ENCODE measurements around the gene ABCB8. TPM values are rescaled to one million over a fixed set of nuclear protein-coding genes. Genes with fewer than 3 reads are reported as not detected.

ABCB8 gene
- total and polyA plus RNA-seq, 9 of the 15 experiments (the other 6 are each of a cell fraction or from before 2014, with no cell fraction given): 7.6 to 106 (median 36.3) TPM

DNA sequence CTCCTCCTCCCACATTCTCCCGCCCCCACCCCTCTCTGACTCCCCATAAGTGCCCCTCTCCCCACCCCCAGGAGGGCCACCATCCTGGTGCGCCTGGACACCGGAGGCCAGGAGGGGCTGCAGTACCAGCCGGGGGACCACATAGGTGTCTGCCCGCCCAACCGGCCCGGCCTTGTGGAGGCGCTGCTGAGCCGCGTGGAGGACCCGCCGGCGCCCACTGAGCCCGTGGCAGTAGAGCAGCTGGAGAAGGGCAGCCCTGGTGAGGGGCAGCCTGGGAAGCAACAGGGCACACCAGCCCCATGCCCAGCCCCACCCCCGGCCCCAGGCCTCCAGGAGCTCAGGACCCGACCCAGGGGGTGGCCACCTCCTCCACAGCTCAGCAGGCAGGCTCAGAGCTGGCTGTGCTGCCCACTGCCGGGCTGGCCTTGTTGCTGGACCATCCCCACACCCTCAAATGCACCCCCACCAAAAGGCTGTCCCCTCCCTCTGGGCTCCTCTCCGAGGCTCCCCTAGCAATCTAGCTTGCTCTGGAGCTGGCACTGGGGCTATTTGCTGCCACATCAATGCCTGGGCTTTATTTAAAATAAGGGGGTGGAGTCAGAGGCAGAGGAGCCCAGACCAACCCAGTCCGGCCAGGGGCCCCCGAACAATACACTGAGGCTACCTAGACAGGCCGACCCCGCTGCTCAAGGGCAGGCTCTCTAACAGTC is 18.8 kb upstream of the ABCB8 start (continued):
- TF ChIP-seq DEAF1 (CRISPR knock-in tag; IDR thresholded peaks at IDR 0.05): peak; percentile 7; the same call in 1 of the 2 replicates
- no peak for TF ChIP-seq JUND (IDR thresholded peaks at IDR 0.05; ENCODE audit: borderline replicate concordance, low read depth, low read length)
- TF ChIP-seq JUND (tag; IDR thresholded peaks at IDR 0.05; ENCODE audit: borderline replicate concordance, low read depth, low read length): no peak; the same call in 2 of the 3 replicates
- no peak for TF ChIP-seq CREB1 (IDR thresholded peaks at IDR 0.05)
- TF ChIP-seq CREB1 (CRISPR knock-in tag; IDR thresholded peaks at IDR 0.05): no peak
- TF ChIP-seq KDM2B (CRISPR knock-in tag; IDR thresholded peaks at IDR 0.05): no peak
- TF ChIP-seq ZNF134 (CRISPR knock-in tag; conservative IDR thresholded peaks at IDR 0.05): no peak
- TF ChIP-seq, protein P1, sequence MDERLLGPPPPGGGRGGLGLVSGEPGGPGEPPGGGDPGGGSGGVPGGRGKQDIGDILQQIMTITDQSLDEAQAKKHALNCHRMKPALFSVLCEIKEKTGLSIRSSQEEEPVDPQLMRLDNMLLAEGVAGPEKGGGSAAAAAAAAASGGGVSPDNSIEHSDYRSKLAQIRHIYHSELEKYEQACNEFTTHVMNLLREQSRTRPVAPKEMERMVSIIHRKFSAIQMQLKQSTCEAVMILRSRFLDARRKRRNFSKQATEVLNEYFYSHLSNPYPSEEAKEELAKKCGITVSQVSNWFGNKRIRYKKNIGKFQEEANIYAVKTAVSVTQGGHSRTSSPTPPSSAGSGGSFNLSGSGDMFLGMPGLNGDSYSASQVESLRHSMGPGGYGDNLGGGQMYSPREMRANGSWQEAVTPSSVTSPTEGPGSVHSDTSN (CRISPR knock-in tag; IDR thresholded peaks at IDR 0.05; ENCODE audit: low read depth): no peak
- TF ChIP-seq, protein P1 (tag; conservative IDR thresholded peaks at IDR 0.05; ENCODE audit: low read depth): no peak
- TF ChIP-seq, protein P2, sequence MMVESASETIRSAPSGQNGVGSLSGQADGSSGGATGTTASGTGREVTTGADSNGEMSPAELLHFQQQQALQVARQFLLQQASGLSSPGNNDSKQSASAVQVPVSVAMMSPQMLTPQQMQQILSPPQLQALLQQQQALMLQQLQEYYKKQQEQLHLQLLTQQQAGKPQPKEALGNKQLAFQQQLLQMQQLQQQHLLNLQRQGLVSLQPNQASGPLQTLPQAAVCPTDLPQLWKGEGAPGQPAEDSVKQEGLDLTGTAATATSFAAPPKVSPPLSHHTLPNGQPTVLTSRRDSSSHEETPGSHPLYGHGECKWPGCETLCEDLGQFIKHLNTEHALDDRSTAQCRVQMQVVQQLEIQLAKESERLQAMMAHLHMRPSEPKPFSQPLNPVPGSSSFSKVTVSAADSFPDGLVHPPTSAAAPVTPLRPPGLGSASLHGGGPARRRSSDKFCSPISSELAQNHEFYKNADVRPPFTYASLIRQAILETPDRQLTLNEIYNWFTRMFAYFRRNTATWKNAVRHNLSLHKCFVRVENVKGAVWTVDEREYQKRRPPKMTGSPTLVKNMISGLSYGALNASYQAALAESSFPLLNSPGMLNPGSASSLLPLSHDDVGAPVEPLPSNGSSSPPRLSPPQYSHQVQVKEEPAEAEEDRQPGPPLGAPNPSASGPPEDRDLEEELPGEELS (CRISPR knock-in tag; IDR thresholded peaks at IDR 0.05; ENCODE audit: borderline replicate concordance): no peak
- TF ChIP-seq CREBBP (IDR thresholded peaks at IDR 0.05; ENCODE audit: low read depth, low read length): no peak
- peak; percentile 24; the same call in 1 of the 2 replicates for TF ChIP-seq NFIC (IDR thresholded peaks at IDR 0.05)
- no peak for TF ChIP-seq ZC3H8 (IDR thresholded peaks at IDR 0.05)
- no peak for TF ChIP-seq KLF13 (tag; IDR thresholded peaks at IDR 0.05; ENCODE audit: borderline replicate concordance, low read depth)
- TF ChIP-seq CBFA2T3 (IDR thresholded peaks at IDR 0.05): no peak
- TF ChIP-seq HCFC1 (IDR thresholded peaks at IDR 0.05; ENCODE audit: low read depth, low read length): no peak
- TF ChIP-seq TOE1 (IDR thresholded peaks at IDR 0.05; ENCODE audit: borderline replicate concordance): no peak
- no peak for TF ChIP-seq TOE1 (CRISPR knock-in tag; IDR thresholded peaks at IDR 0.05; ENCODE audit: borderline replicate concordance, low read depth)
- TF ChIP-seq NR2F6 (CRISPR knock-in tag; IDR thresholded peaks at IDR 0.05): no peak
- TF ChIP-seq ZNF3 (CRISPR knock-in tag; IDR thresholded peaks at IDR 0.05): no peak
- TF ChIP-seq FOS (IDR thresholded peaks at IDR 0.05; ENCODE audit: extremely low read depth, insufficient read length): no peak
- TF ChIP-seq, protein P3, sequence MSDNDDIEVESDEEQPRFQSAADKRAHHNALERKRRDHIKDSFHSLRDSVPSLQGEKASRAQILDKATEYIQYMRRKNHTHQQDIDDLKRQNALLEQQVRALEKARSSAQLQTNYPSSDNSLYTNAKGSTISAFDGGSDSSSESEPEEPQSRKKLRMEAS (CRISPR knock-in tag; IDR thresholded peaks at IDR 0.05): no peak

Data from K562 (cell line).